GM12892 (cell line): ENCODE measurements around the gene TMEM218.

Source experiments
- POLR2AphosphoS5 ChIP-seq: IDR thresholded peaks from 2 replicates; pipeline ENCODE4 v1.6.1; 2011; ENCODE audit warnings: low read depth, low read length, control low read depth
- TAF1 ChIP-seq: IDR thresholded peaks from 2 replicates; pipeline ENCODE4 v1.6.1; 2011; ENCODE audit warnings: low read depth, mild to moderate bottlenecking, control low read depth, low read length, borderline replicate concordance

DNA sequence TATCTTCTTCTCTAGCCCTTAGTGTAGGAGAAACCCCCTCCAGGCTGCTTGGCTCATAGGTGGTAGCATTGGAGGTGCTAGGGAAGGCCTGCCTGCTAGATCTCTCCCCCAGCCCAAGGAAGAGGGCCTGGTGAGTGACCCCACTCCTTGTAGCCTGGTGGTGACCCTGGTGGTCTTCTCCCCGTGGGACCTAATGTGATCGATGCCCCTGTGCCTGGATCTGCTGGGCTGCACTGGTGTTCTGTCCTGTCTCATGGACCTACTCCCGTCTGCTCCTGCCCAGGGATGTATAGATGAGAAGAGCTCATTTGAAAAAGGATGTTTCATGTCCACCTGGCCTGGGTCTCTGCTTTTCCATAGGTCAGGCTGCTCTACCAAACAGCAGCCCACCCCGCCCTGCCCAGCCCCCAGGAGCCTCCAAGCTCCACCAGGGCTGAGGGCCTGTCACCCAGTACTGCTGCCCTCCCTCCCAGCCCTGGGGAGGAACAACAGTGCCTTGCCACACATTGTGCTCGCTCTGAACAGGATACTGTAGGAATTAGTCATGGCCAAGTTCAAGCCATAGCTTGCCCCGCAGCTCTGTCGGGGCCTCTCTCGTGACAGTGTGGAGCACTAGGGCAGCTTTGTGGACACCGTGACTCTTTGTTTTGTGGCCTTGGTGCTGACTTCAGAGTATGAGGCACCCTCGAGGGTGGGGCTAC, 28.7 kb downstream of the TMEM218 start:
- TF ChIP-seq POLR2AphosphoS5 (no peak), TAF1 (no peak)
